Trophoblast cell (in vitro differentiated cells and primary cell): Measurements from ENCODE around the gene ZNF454.

ENCODE experiments used
- DNase-seq, 2 donors: peaks; one replicate each; pipeline ENCODE4 v3.0.0-alpha.2; 2016
- H2AFZ ChIP-seq: 2 replicates; pipeline ENCODE4 v1.6.1; 2013; ENCODE audit warnings: low read length, moderate library complexity, mild to moderate bottlenecking; ENCODE audit not compliant: insufficient read depth, poor library complexity
- H2AK5ac ChIP-seq: 2 replicates; pipeline ENCODE4 v1.6.1; 2013; ENCODE audit warnings: mild to moderate bottlenecking, low read length
- H2BK120ac ChIP-seq: 2 replicates; pipeline ENCODE4 v1.6.1; 2013; ENCODE audit warnings: low read length, mild to moderate bottlenecking, moderate library complexity; ENCODE audit not compliant: insufficient read depth, poor library complexity
- H2BK12ac ChIP-seq: 2 replicates; pipeline ENCODE4 v1.6.1; 2013; ENCODE audit warnings: mild to moderate bottlenecking, low read length, moderate library complexity
- H2BK5ac ChIP-seq: 2 replicates; pipeline ENCODE4 v1.6.1; 2013; ENCODE audit warnings: low read length, low read depth, moderate library complexity, mild to moderate bottlenecking; ENCODE audit not compliant: poor library complexity
- H3K14ac ChIP-seq: 2 replicates; pipeline ENCODE4 v1.6.1; 2013; ENCODE audit warnings: mild to moderate bottlenecking, low read length
- H3K18ac ChIP-seq: 2 replicates; pipeline ENCODE4 v1.6.1; 2013; ENCODE audit warnings: mild to moderate bottlenecking, low read length
- H3K23ac ChIP-seq: 2 replicates; pipeline ENCODE4 v1.6.1; 2013; ENCODE audit warnings: low read length
- H3K27ac ChIP-seq: 2 replicates; pipeline ENCODE4 v1.5.1; 2013; ENCODE audit warnings: low read depth, mild to moderate bottlenecking, inconsistent platforms, low read length, moderate library complexity
- H3K27me3 ChIP-seq: 2 replicates; pipeline ENCODE4 v1.6.1; 2013; ENCODE audit warnings: inconsistent platforms, mild to moderate bottlenecking, low read length, moderate library complexity; ENCODE audit not compliant: insufficient read depth
- H3K36me3 ChIP-seq, 2 experiments: 1 replicate in 1 of 2; 2 replicates in 1 of 2; pipeline ENCODE4 v1.6.1; 2013; ENCODE audit warnings: low read length in 2 of 2, mild to moderate bottlenecking in 2 of 2, moderate library complexity in 1 of 2; ENCODE audit not compliant: insufficient read depth in 2 of 2, control insufficient read depth in 1 of 2
- H3K4ac ChIP-seq: 2 replicates; pipeline ENCODE4 v1.6.1; 2013; ENCODE audit warnings: low read depth, mild to moderate bottlenecking, low read length, moderate library complexity
- H3K4me1 ChIP-seq, 2 experiments: 1 replicate in 1 of 2; 2 replicates in 1 of 2; pipeline ENCODE4 v1.6.1; 2013; ENCODE audit warnings: low read length in 2 of 2, mild to moderate bottlenecking in 2 of 2, moderate library complexity in 1 of 2; ENCODE audit not compliant: insufficient read depth in 2 of 2, control insufficient read depth in 1 of 2
- H3K4me2 ChIP-seq: 2 replicates; pipeline ENCODE4 v1.6.1; 2013; ENCODE audit warnings: inconsistent platforms, mild to moderate bottlenecking, low read length, moderate library complexity
- H3K4me3 ChIP-seq: 2 replicates; pipeline ENCODE4 v1.5.1; 2013; ENCODE audit warnings: mild to moderate bottlenecking, low read depth, low read length, inconsistent platforms
- H3K79me1 ChIP-seq: one replicate; pipeline ENCODE4 v1.6.1; 2013; ENCODE audit warnings: low read length
- H3K79me2 ChIP-seq: 2 replicates; pipeline ENCODE4 v1.6.1; 2013; ENCODE audit warnings: low read length, mild to moderate bottlenecking; ENCODE audit not compliant: control insufficient read depth, insufficient read depth, poor library complexity
- H3K9ac ChIP-seq: 2 replicates; pipeline ENCODE4 v1.6.1; 2013; ENCODE audit warnings: mild to moderate bottlenecking, low read length
- H3K9me3 ChIP-seq: 2 replicates; pipeline ENCODE4 v1.6.1; 2013; ENCODE audit warnings: low read depth, mild to moderate bottlenecking, control low read depth, inconsistent platforms, low read length; ENCODE audit not compliant: insufficient read depth
- H4K12ac ChIP-seq: 2 replicates; pipeline ENCODE4 v1.6.1; 2013; ENCODE audit warnings: low read depth, mild to moderate bottlenecking, low read length, moderate library complexity
- H4K8ac ChIP-seq: 2 replicates; pipeline ENCODE4 v1.6.1; 2013; ENCODE audit warnings: low read depth, mild to moderate bottlenecking, low read length, moderate library complexity
- H4K91ac ChIP-seq: one replicate; pipeline ENCODE4 v1.6.1; 2013; ENCODE audit warnings: low read depth, mild to moderate bottlenecking, low read length, moderate library complexity
- WGBS: extraction: QIAGEN DNeasy Blood & Tissue Kit; methylation state at CpG from one replicate; pipeline ENCODE4 v1.1.7; 2013; ENCODE audit warnings: missing lambda C conversion rate; ENCODE audit not compliant: insufficient read length, insufficient coverage; ENCODE audit errors: extremely low coverage; 5-methylcytosine and 5-hydroxymethylcytosine counted together

ZNF454 gene

DNA sequence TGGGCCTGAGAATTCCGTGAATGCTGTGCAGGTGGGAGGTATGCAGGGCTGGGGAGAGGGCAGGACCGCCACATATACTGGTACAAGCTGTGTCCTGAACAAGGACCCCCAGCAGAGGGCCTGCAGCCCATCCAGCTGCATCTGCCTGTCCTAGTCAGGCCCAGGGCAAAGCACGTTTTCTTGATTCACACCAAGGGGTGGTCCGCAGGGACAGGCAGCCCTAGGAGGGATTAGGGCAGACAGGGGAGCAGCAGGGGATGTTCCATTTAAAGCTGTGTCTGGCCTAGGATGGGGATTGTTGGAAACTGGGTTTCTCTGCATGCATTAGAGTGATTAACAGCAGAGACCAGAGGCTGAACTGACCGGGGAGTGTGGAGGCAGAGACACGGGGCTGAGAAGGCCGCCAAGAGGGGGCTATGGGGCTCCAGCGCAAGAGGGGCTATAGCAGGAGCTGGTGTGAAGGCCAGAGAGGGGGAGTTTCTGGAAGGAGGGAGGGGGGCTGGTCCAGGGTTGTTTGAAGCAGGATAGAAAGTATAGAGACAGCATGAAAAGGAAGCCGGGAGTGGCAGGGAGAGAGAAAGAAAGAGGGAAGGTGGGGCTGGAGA is 51.4 kb downstream of the ZNF454 start:
- peaks cover 26% of the 10 kb centered on the region for H3K27me3 ChIP-seq
- H2AK5ac ChIP-seq = no peak overlapping the region
- H3K27ac ChIP-seq = no peak overlapping the region
- H3K14ac ChIP-seq = no peak overlapping the region
- no peak overlapping the region for H3K23ac ChIP-seq
- no peak overlapping the region for H2BK120ac ChIP-seq
- H3K9ac ChIP-seq = no peak overlapping the region
- H2AFZ ChIP-seq = no peak overlapping the region
- no peaks in the 10 kb centered on the region for H3K79me2 ChIP-seq
- DNase-seq = no peak
- no peak overlapping the region for H3K4me2 ChIP-seq
- no peak overlapping the region for H4K12ac ChIP-seq
- H3K36me3 ChIP-seq = no peaks in the 10 kb centered on the region
- H3K18ac ChIP-seq = no peak overlapping the region
- H3K4me1 ChIP-seq = peaks cover 4% of the 10 kb centered on the region in 2 experiments
- H3K9me3 ChIP-seq = peaks cover 53% of the 10 kb centered on the region
- no peak overlapping the region for H2BK5ac ChIP-seq
- no peak overlapping the region for H4K8ac ChIP-seq
- no peak overlapping the region for H2BK12ac ChIP-seq
- no peak overlapping the region for H3K4ac ChIP-seq
- H3K79me1 ChIP-seq = no peaks in the 10 kb centered on the region
- no CpG with 5 or more reads among the region's 9 CpGs for WGBS
- H3K4me3 ChIP-seq = no peak overlapping the region
- no peak overlapping the region for H4K91ac ChIP-seq

DNA sequence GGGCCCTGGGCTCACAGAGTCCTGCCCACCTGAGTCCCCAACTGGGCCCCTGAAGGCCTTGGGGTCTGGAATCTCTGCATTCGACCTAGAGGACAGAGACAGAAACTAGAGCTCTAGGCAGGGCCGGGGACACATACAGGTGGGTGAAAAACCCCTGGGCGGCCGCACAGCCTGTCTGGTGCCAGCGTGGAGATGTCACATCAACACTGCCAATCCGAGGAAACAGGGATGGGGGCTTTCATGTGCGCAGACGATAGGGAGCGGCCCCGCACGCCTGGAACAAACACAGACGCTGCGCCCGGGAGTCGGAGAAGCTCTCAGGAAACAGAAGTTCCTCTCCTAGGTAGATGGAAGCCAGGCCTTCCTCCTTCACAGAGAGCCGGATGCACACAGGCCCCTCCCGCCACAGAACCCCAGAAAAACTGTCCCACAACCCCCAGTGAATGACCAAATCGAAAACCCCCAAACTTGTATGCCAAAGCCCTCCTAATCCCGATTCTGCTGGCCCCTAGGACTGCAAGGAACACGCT is 52.3 kb downstream of the ZNF454 start:
- H3K27ac ChIP-seq = no peak overlapping the region
- no peaks in the 10 kb centered on the region for H3K79me2 ChIP-seq
- no peak overlapping the region for H3K9ac ChIP-seq
- H2BK120ac ChIP-seq = no peak overlapping the region
- H2AK5ac ChIP-seq = no peak overlapping the region
- WGBS = no CpG with 5 or more reads among the region's 20 CpGs
- no peaks in the 10 kb centered on the region for H3K36me3 ChIP-seq
- H3K4ac ChIP-seq = no peak overlapping the region
- no peak overlapping the region for H2BK12ac ChIP-seq
- H2BK5ac ChIP-seq = no peak overlapping the region
- no peak overlapping the region for H4K12ac ChIP-seq
- H3K18ac ChIP-seq = no peak overlapping the region
- H3K9me3 ChIP-seq = peaks cover 51% of the 10 kb centered on the region
- H2AFZ ChIP-seq = no peak overlapping the region
- no peak overlapping the region for H4K91ac ChIP-seq
- H3K23ac ChIP-seq = no peak overlapping the region
- no peak overlapping the region for H3K4me3 ChIP-seq
- peaks cover 26% of the 10 kb centered on the region for H3K27me3 ChIP-seq
- no peak overlapping the region for H3K4me2 ChIP-seq
- no peak for DNase-seq
- peaks cover 4% of the 10 kb centered on the region in 2 experiments for H3K4me1 ChIP-seq
- no peak overlapping the region for H4K8ac ChIP-seq
- no peak overlapping the region for H3K14ac ChIP-seq
- H3K79me1 ChIP-seq = no peaks in the 10 kb centered on the region

DNA sequence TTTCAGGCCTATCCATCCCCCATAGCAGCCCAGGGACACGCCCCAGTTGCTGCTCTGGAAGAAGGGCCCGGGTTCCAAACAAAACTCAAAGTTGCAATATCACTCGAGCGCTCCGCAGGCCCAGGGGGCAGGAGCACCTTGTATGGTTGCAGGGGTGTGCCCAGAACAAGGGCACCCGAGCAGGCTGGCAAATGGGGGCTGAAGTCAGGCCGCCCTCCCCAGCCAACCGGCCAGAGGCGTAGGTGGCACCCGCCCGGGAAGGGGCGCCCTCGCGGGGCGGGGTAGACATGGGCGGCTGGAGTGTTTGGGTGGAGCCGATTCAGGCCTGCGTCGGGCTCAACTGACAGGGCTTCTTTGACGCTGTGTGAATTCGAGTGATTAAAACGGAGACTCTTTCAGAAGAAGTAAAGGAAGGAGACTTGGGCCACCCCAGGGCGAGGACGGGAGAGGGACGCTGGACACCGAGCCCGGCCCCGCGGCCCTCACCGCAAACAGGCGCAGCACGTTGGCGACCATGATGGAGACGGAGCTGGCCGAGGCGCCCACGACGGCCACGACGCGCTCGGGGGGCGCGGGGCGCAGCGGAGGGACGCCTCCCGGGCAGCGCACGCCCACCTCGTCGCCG is 53.1 kb downstream of the ZNF454 start:
- H2AFZ ChIP-seq = no peak overlapping the region
- peaks cover 48% of the 10 kb centered on the region for H3K9me3 ChIP-seq
- no peak overlapping the region for H2BK5ac ChIP-seq
- H3K79me1 ChIP-seq = no peaks in the 10 kb centered on the region
- H4K12ac ChIP-seq = no peak overlapping the region
- no peak overlapping the region for H3K23ac ChIP-seq
- H3K27ac ChIP-seq = no peak overlapping the region
- H2BK12ac ChIP-seq = no peak overlapping the region
- no peak overlapping the region for H2AK5ac ChIP-seq
- H2BK120ac ChIP-seq = no peak overlapping the region
- peak overlapping the region; percentile 15 for H3K4me3 ChIP-seq
- no peaks in the 10 kb centered on the region for H3K79me2 ChIP-seq
- H3K18ac ChIP-seq = no peak overlapping the region
- peaks cover 26% of the 10 kb centered on the region for H3K27me3 ChIP-seq
- H4K91ac ChIP-seq = no peak overlapping the region
- no peak overlapping the region for H3K9ac ChIP-seq
- no peak overlapping the region for H3K14ac ChIP-seq
- no peak for DNase-seq
- no peak overlapping the region for H4K8ac ChIP-seq
- no peaks in the 10 kb centered on the region for H3K36me3 ChIP-seq
- H3K4me1 ChIP-seq = peaks cover 4% of the 10 kb centered on the region in 2 experiments
- H3K4ac ChIP-seq = no peak overlapping the region
- peak overlapping the region; percentile 55 for H3K4me2 ChIP-seq
- no CpG with 5 or more reads among the region's 53 CpGs for WGBS

DNA sequence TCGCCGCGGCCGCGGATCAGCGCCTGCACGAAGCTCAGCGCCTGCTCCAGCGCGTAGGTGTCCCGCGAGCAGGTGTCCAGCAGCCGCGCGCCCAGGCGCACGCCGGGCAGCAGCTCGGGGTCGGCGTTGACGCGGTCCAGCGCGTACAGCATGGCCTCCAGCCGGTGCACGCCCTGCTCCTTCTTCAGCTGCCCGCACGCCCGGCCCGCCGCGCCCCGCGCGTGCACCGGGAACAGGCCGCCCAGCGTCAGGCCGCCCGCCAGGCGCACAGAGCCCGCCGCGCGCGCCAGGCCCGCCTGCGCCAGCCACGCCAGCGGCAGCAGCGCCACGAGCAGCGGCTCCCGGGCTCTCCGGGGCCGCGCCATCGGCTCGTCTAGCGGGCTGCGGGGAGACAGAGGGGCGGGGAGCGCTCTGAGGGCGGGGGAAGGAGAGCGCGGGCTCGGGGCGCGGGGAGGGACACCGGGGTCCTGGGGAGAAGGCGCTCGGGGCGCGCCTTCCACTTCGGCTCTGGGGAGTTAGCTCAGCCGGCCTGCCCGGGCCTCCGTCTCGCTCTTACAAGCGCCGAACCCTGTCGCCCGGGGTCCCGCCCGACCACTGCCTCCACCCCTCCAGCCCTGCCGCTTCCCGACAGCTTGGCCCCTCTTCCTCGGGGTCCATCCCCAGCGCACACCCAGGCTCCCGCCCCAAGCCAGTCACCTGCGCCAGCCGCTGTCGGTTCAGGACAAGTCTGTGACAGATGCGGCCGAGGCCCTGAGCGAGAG is 53.8 kb downstream of the ZNF454 start, which contains the start of gene GRM6:
Gene GRM6, minus strand, starts transcription at position 741 of the 761 bp plus-strand sequence. Its CDS starts 376 bp downstream, at position 365.
- Histone ChIP-seq H3K79me1 (no peaks in the 10 kb centered on the region), H4K12ac (no peak within 1 kb of the TSS), H2BK120ac (no peak within 1 kb of the TSS), H3K14ac (no peak within 1 kb of the TSS), H3K27me3 (peaks cover 26% of the 10 kb centered on the region), H2BK12ac (no peak within 1 kb of the TSS), H3K23ac (no peak within 1 kb of the TSS), H2AFZ (no peak within 1 kb of the TSS), H2AK5ac (no peak within 1 kb of the TSS), H3K36me3 (no peaks in the 10 kb centered on the region), H3K4me1 (peaks cover 4% of the 10 kb centered on the region in 2 experiments), H3K4ac (no peak within 1 kb of the TSS), H3K79me2 (no peaks in the 10 kb centered on the region), H2BK5ac (no peak within 1 kb of the TSS), H3K9ac (no peak within 1 kb of the TSS), H3K18ac (no peak within 1 kb of the TSS), H4K91ac (no peak within 1 kb of the TSS), H3K4me2 (peak within 1 kb of the TSS; percentile 55), H3K9me3 (peaks cover 41% of the 10 kb centered on the region), H4K8ac (no peak within 1 kb of the TSS), H3K27ac (no peak within 1 kb of the TSS), H3K4me3 (peak within 1 kb of the TSS; percentile 34)
- DNase-seq = no peak
- no CpG with 5 or more reads among the region's 97 CpGs for WGBS
